GM12878 (cell line): ENCODE results near the gene OTULINL. TPM values are rescaled to one million over a fixed set of nuclear protein-coding genes. Genes with fewer than 3 reads are reported as not detected.

Source experiments
- ATAC-seq: fragments of 200-7000 bp; cut with Tn5 transposase; 3 replicates; pipeline ENCODE4 v1.9.1; 2020; ENCODE audit warnings: mild to moderate bottlenecking, moderate library complexity
- BruUV-seq: library from RNA; stranded (reverse); fragments of 400-500 nt; replicated peaks from 2 replicates; lab custom pipeline; 2021; lab: Mats Ljungman, UMichigan
- CTCF ChIA-PET: fragments of 300-600 bp; sonication (Branson Sonifier 250); formaldehyde crosslinking; extraction: SDS; loops from one replicate; lab custom pipeline; 2021; ENCODE audit warnings: inconsistent platforms; lab: Yijun Ruan, JAX
- POLR2A ChIA-PET: fragments of 350-600 bp; formaldehyde crosslinking; extraction: SDS; loops from one replicate; lab custom pipeline; 2021; ENCODE audit warnings: inconsistent platforms; lab: Charles Lee
- RAD21 ChIA-PET: fragments of 300-600 bp; sonication (Branson Sonifier 250); formaldehyde crosslinking; loops from one replicate; lab custom pipeline; 2023; ENCODE audit warnings: antibody characterized with exemption; ENCODE audit not compliant: unreplicated experiment; lab: Charles Lee
- SMC1A ChIA-PET: fragments of 300-600 bp; sonication (Branson Sonifier 250); formaldehyde crosslinking; loops from one replicate; lab custom pipeline; 2023; ENCODE audit not compliant: unreplicated experiment, uncharacterized antibody; lab: Charles Lee
- DNase-seq: peaks from one replicate; pipeline ENCODE4 v3.0.0-alpha.2; 2011; ENCODE audit warnings: low read depth, low spot score
- FAIRE-seq: peaks from 3 replicates; lab custom pipeline; 2011; peaks lifted over from hg19 to GRCh38; lab: Jason Lieb, UNC
- H2AFZ ChIP-seq: 2 replicates; pipeline ENCODE4 v1.6.0; 2011; ENCODE audit warnings: low read depth, low read length, control low read depth; ENCODE audit not compliant: control insufficient read depth
- H3K27ac ChIP-seq: 2 replicates; pipeline ENCODE4 v1.5.1; 2011; ENCODE audit warnings: control low read depth; ENCODE audit not compliant: control insufficient read depth, insufficient read depth
- H3K27me3 ChIP-seq, 2 experiments: replicated peaks in 1 of 2; 2 replicates each; pipeline versions ENCODE4 v1.6.0 to v1.6.1; 2011; ENCODE audit warnings: low read length in 1 of 2; ENCODE audit not compliant: control insufficient read depth in 2 of 2, insufficient read depth in 2 of 2
- H3K36me3 ChIP-seq, 2 experiments: 2 replicates each; pipeline ENCODE4 v1.5.1; 2011; ENCODE audit warnings: low read length in 1 of 2; ENCODE audit not compliant: control insufficient read depth in 2 of 2, insufficient read depth in 2 of 2
- H3K4me1 ChIP-seq: 2 replicates; pipeline ENCODE4 v1.6.1; 2011; ENCODE audit warnings: mild to moderate bottlenecking, low read length, moderate library complexity, mixed read lengths; ENCODE audit not compliant: control insufficient read depth, insufficient read depth
- H3K4me2 ChIP-seq: 2 replicates; pipeline ENCODE4 v1.6.0; 2011; ENCODE audit warnings: control low read depth; ENCODE audit not compliant: control insufficient read depth, insufficient read depth
- H3K4me3 ChIP-seq: fragments of 200-600 bp; sonication (generic); 2 replicates; pipeline ENCODE4 v1.5.1; 2016
- H3K79me2 ChIP-seq: 2 replicates; pipeline ENCODE4 v1.6.0; 2011; ENCODE audit warnings: low read length; ENCODE audit not compliant: control insufficient read depth, insufficient read depth
- H3K9ac ChIP-seq: 2 replicates; pipeline ENCODE4 v1.8.0; 2011; ENCODE audit warnings: low read length, control low read depth, mixed read lengths; ENCODE audit not compliant: control insufficient read depth, insufficient read depth
- H3K9me3 ChIP-seq: replicated peaks from 3 replicates; pipeline ENCODE4 v1.5.1; 2011; ENCODE audit warnings: mild to moderate bottlenecking, low read length; ENCODE audit not compliant: control insufficient read depth, insufficient read depth
- H4K20me1 ChIP-seq: 2 replicates; pipeline ENCODE4 v1.6.0; 2011; ENCODE audit not compliant: control insufficient read depth, insufficient read depth
- BCL11A ChIP-seq: IDR thresholded peaks from 2 replicates; pipeline ENCODE4 v1.6.1; 2011; ENCODE audit warnings: low read depth, low read length
- CREM ChIP-seq: IDR thresholded peaks from 2 replicates; pipeline ENCODE4 v1.6.1; 2014; ENCODE audit warnings: antibody characterized with exemption, low read depth
- E4F1 ChIP-seq: fragments of 450-650 bp; IDR thresholded peaks from 2 replicates; pipeline ENCODE4 v1.6.1; 2018; ENCODE audit warnings: borderline replicate concordance, mild to moderate bottlenecking; ENCODE audit not compliant: partially characterized antibody
- EGR1 ChIP-seq, 2 experiments: IDR thresholded peaks; 1 replicate in 1 of 2; 2 replicates in 1 of 2; pipeline ENCODE4 v1.6.1; 2011 to 2012; ENCODE audit warnings: low read depth in 2 of 2, low read length in 2 of 2, borderline replicate concordance in 1 of 2, mild to moderate bottlenecking in 1 of 2, moderate library complexity in 1 of 2
- GATAD2B ChIP-seq: fragments of 450-650 bp; conservative IDR thresholded peaks from 2 replicates; pipeline ENCODE4 v1.6.1; 2017; ENCODE audit warnings: low read depth, mild to moderate bottlenecking, moderate library complexity
- HCFC1 ChIP-seq: fragments of 150-350 bp; IDR thresholded peaks from 2 replicates; pipeline ENCODE4 v1.6.1; 2014; ENCODE audit warnings: low read length
- HDAC2 ChIP-seq: fragments of 200-600 bp; sonication (generic); IDR thresholded peaks from 2 replicates; pipeline ENCODE4 v1.6.1; 2017
- JUNB ChIP-seq: IDR thresholded peaks from 2 replicates; pipeline ENCODE4 v1.6.1; 2016; ENCODE audit warnings: antibody characterized with exemption, mild to moderate bottlenecking
- KLF5 ChIP-seq: fragments of 450-650 bp; IDR thresholded peaks from 2 replicates; pipeline ENCODE4 v1.6.1; 2014; ENCODE audit warnings: mild to moderate bottlenecking; ENCODE audit not compliant: partially characterized antibody
- LARP7 ChIP-seq: fragments of 450-650 bp; IDR thresholded peaks from 2 replicates; pipeline ENCODE4 v1.6.1; 2017; ENCODE audit warnings: mild to moderate bottlenecking
- MYC ChIP-seq: IDR thresholded peaks from 2 replicates; pipeline ENCODE4 v1.6.1; 2011; ENCODE audit warnings: mild to moderate bottlenecking, low read length, moderate library complexity, inconsistent platforms; ENCODE audit not compliant: insufficient read depth, insufficient replicate concordance, insufficient read length, severe bottlenecking
- USF2 ChIP-seq: IDR thresholded peaks from 2 replicates; pipeline ENCODE4 v1.6.1; 2011; ENCODE audit warnings: low read depth, low read length, improper control_type of control experiment, borderline replicate concordance
- WRNIP1 ChIP-seq: IDR thresholded peaks from 2 replicates; pipeline ENCODE4 v1.6.1; 2011; ENCODE audit warnings: low read depth, low read length, improper control_type of control experiment, borderline replicate concordance
- YY1 ChIP-seq: IDR thresholded peaks from 2 replicates; pipeline ENCODE4 v1.6.1; 2011; ENCODE audit warnings: low read depth, mild to moderate bottlenecking, low read length
- ZBED1 ChIP-seq: IDR thresholded peaks from 2 replicates; pipeline ENCODE4 v1.6.1; 2016; ENCODE audit warnings: borderline replicate concordance
- ZNF274 ChIP-seq: IDR thresholded peaks from one replicate; pipeline ENCODE4 v1.8.0; 2011; ENCODE audit not compliant: insufficient read length, insufficient read depth
- ZNF687 ChIP-seq: fragments of 450-650 bp; IDR thresholded peaks from 2 replicates; pipeline ENCODE4 v1.6.1; 2017; ENCODE audit warnings: mild to moderate bottlenecking, moderate library complexity
- WGBS: methylation state at CpG from one replicate; pipeline ENCODE4 v1.1.6; 2016; ENCODE audit warnings: low lambda C conversion rate; ENCODE audit not compliant: insufficient replicate concordance, insufficient coverage; ENCODE audit errors: missing lambda C conversion rate; 5-methylcytosine and 5-hydroxymethylcytosine counted together
- in situ Hi-C: fragments of 300-500 bp; cut with MboI; formaldehyde crosslinking; loops from 9 replicates; pipeline ENCODE4 v1.14.3; 2018; ENCODE audit warnings: mixed read lengths
- intact Hi-C: fragments of 100-400 bp; cut with micrococcal nuclease; formaldehyde crosslinking; loops from one replicate; pipeline ENCODE4 v1.14.2; 2022; ENCODE audit not compliant: unreplicated experiment
- polyA plus RNA-seq, 11 experiments: library from polyadenylated mRNA; depleted of rRNA in 4 of 11; unstranded in 6 of 11; stranded (reverse) in 5 of 11; fragments of >200 nt; fragmentation: Nextera tagmentation in 4 of 11; fragmentation: Illumina TruSeq in 1 of 11; extraction: Ambion mirVana in 4 of 11; extraction: Trizol in 1 of 11; gene quantifications; 1 replicate in 1 of 11; 2 replicates in 10 of 11; pipeline versions ENCODE4 v1.2.1 to v1.2.3, GENCODE V29; 2011 to 2016; ENCODE audit warnings: inconsistent platforms in 2 of 11, missing spikeins in 2 of 11, low read depth in 1 of 11
- total RNA-seq, 4 experiments: library from RNA; depleted of rRNA in 3 of 4; stranded (reverse); fragments of >200 nt in 3 of 4; fragmentation: Illumina TruSeq in 1 of 4; extraction: Trizol in 1 of 4; gene quantifications; 2 replicates each; pipeline versions ENCODE4 v1.2.1 to v1.2.3, GENCODE V29; 2013 to 2021

OTULINL gene
- total and polyA plus RNA-seq, 10 of the 15 experiments (the other 5 are each of a cell fraction or from before 2014, with no cell fraction given): 0.60 to 4.7 (median 1.8) TPM

DNA sequence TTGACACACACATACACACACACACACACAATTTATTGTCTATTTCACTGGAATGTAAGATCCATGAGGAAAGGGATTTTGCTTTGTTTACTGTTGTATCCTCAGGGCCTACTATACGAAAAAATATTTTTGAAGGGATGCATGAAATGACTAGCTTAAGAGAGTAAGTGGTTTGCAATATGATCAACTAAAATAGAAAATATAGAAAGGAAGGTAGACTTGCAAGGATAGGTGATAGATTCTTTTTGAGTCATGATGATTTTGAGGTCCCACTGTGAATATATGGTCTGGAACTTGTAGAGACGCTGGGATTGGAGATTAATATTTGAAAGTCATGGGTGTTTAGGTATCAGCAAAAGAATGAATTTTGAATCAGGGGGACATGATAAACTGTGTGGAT is 54.1 kb downstream of the OTULINL start (continued):
- TF ChIP-seq E4F1 (no peak), YY1 (no peak), ZBED1 (no peak), MYC (no peak), KLF5 (no peak)

GRCh38 chr5:14640765-14641164 is 59.2 kb downstream of the OTULINL start:
- no peak for ATAC-seq
- RAD21 ChIA-PET: no interaction called here
- no TSS peak for BruUV-seq
- Histone ChIP-seq H3K9me3 (no peaks in the 10 kb centered on the region; the same call in 2 of the 3 replicates), H2AFZ (no peak overlapping the region), H3K27ac (no peak overlapping the region), H3K4me2 (no peak overlapping the region), H4K20me1 (no peaks in the 10 kb centered on the region), H3K9ac (no peak overlapping the region), H3K4me1 (no peaks in the 10 kb centered on the region), H3K27me3 (no peaks in the 10 kb centered on the region), H3K4me3 (no peak overlapping the region), H3K36me3 (no peaks in the 10 kb centered on the region), H3K79me2 (no peaks in the 10 kb centered on the region)
- 73% methylated on average over 10 of the region's 10 CpGs for WGBS
- CTCF ChIA-PET: interaction anchor here (1.0 to 2.6 kb wide), 2 partner anchors 8 to 327 kb away, joined by 3 to 15 read pairs; no protein-coding TSS in a partner anchor
- intact Hi-C loops: no loop called here
- no peak for FAIRE-seq
- SMC1A ChIA-PET: interaction anchor here (1.1 to 1.8 kb wide), 3 partner anchors 8 to 241 kb away, joined by 3 to 9 read pairs (median 5); no protein-coding TSS in a partner anchor
- no peak for DNase-seq
- POLR2A ChIA-PET: no interaction called here
- in situ Hi-C loops: loop anchor here (10.0 kb wide), 1 partner anchor 246 kb away; no protein-coding TSS in a partner anchor
- TF ChIP-seq WRNIP1 (no peak), LARP7 (no peak), ZNF687 (no peak), GATAD2B (no peak), ZNF274 (no peak), JUNB (no peak), EGR1 (IDR thresholded peaks at IDR 0.05; ENCODE audit: borderline replicate concordance in 1 of 2, low read depth in 2 of 2, low read length in 2 of 2) (no peak), KLF5 (no peak), HDAC2 (no peak), CREM (no peak), USF2 (no peak), BCL11A (no peak), HCFC1 (no peak)
